ENCODE measurements around the gene RFLNA. TPM values are rescaled to one million over a fixed set of nuclear protein-coding genes. Genes with fewer than 3 reads are reported as not detected.

RFLNA gene
- total RNA-seq, 2 experiments from 2014 or later: not detected

GRCh38 chr12:124319368-124320050 lies 24.6 kb downstream of the RFLNA start:
- H3K9me3 ChIP-seq (ENCODE audit: control insufficient read depth in 1 of 2, insufficient read depth in 1 of 2, low read length in 2 of 2): peaks cover 13 to 14% of the 10 kb centered on the region in 2 experiments
- TF ChIP-seq, protein P1, sequence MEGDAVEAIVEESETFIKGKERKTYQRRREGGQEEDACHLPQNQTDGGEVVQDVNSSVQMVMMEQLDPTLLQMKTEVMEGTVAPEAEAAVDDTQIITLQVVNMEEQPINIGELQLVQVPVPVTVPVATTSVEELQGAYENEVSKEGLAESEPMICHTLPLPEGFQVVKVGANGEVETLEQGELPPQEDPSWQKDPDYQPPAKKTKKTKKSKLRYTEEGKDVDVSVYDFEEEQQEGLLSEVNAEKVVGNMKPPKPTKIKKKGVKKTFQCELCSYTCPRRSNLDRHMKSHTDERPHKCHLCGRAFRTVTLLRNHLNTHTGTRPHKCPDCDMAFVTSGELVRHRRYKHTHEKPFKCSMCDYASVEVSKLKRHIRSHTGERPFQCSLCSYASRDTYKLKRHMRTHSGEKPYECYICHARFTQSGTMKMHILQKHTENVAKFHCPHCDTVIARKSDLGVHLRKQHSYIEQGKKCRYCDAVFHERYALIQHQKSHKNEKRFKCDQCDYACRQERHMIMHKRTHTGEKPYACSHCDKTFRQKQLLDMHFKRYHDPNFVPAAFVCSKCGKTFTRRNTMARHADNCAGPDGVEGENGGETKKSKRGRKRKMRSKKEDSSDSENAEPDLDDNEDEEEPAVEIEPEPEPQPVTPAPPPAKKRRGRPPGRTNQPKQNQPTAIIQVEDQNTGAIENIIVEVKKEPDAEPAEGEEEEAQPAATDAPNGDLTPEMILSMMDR (IDR thresholded peaks at IDR 0.05): no peak
- ATAC-seq (ENCODE audit: poor library complexity) (no peak), DNase-seq (no peak)
- H3K27ac ChIP-seq (ENCODE audit: low read depth in 1 of 2, low read length in 2 of 2): no peak overlapping the region
- no peaks in the 10 kb centered on the region for H3K27me3 Mint-ChIP-seq
- H3K4me3 ChIP-seq (ENCODE audit: low read length): no peak overlapping the region
- H3K4me1 ChIP-seq (ENCODE audit: insufficient read depth, low read length): no peaks in the 10 kb centered on the region
- peaks cover 3% of the 10 kb centered on the region for H3K9me3 Mint-ChIP-seq
- H3K4me3 Mint-ChIP-seq: no peak overlapping the region
- intact Hi-C loops (cut with DNase I, micrococcal nuclease): no loop called here
- CTCF ChIA-PET: no interaction called here
- H3K27me3 ChIP-seq (ENCODE audit: control insufficient read depth in 1 of 2, insufficient read depth in 2 of 2, low read length in 2 of 2): no peaks in the 10 kb centered on the region
- H3K36me3 Mint-ChIP-seq (ENCODE audit: low read depth): peaks cover 12% of the 10 kb centered on the region
- peaks cover 10% of the 10 kb centered on the region for H3K36me3 ChIP-seq (ENCODE audit: insufficient read depth, low read length)
- POLR2A ChIA-PET: no interaction called here
- no peak overlapping the region for H3K27ac Mint-ChIP-seq
- no peaks in the 10 kb centered on the region for H3K4me1 Mint-ChIP-seq (ENCODE audit: low read depth)

- DNase-seq (peak; percentile 13 to 70 (median 49)), ATAC-seq (ENCODE audit: poor library complexity) (peak; percentile 84)
- Mint-ChIP-seq H3K4me3 (no peak overlapping the region), H3K36me3 (ENCODE audit: low read depth) (peaks cover 24% of the 10 kb centered on the region), H3K9me3 (peaks cover 3% of the 10 kb centered on the region), H3K27ac (no peak overlapping the region), H3K4me1 (ENCODE audit: low read depth) (no peaks in the 10 kb centered on the region), H3K27me3 (no peaks in the 10 kb centered on the region)
- CTCF ChIA-PET: no interaction called here
- TF ChIP-seq, protein P1 (IDR thresholded peaks at IDR 0.05): peak; percentile 57
- H3K4me3 ChIP-seq (ENCODE audit: low read length): no peak overlapping the region
- no peaks in the 10 kb centered on the region for H3K4me1 ChIP-seq (ENCODE audit: insufficient read depth, low read length)
- no peaks in the 10 kb centered on the region for H3K27me3 ChIP-seq (ENCODE audit: control insufficient read depth in 1 of 2, insufficient read depth in 2 of 2, low read length in 2 of 2)
- intact Hi-C loops (cut with DNase I, micrococcal nuclease): loop anchor here (1.0 kb wide), 1 partner anchor 285 kb away; no protein-coding TSS in a partner anchor
- peaks cover 13 to 30% of the 10 kb centered on the region in 2 experiments for H3K9me3 ChIP-seq (ENCODE audit: control insufficient read depth in 1 of 2, insufficient read depth in 1 of 2, low read length in 2 of 2)
- POLR2A ChIA-PET: no interaction called here
- H3K27ac ChIP-seq (ENCODE audit: low read depth in 1 of 2, low read length in 2 of 2): no peak overlapping the region
- peaks cover 26% of the 10 kb centered on the region for H3K36me3 ChIP-seq (ENCODE audit: insufficient read depth, low read length)
These were observed 26.2 kb downstream of the RFLNA start for GRCh38 chr12:124321040-124321481.

GRCh38 chr12:124321556-124322270 lies 26.8 kb downstream of the RFLNA start:
- H3K9me3 Mint-ChIP-seq: peaks cover 3% of the 10 kb centered on the region
- no peak overlapping the region for H3K4me3 Mint-ChIP-seq
- TF ChIP-seq, protein P1 (IDR thresholded peaks at IDR 0.05): no peak
- peaks cover 24% of the 10 kb centered on the region for H3K36me3 Mint-ChIP-seq (ENCODE audit: low read depth)
- H3K27ac ChIP-seq (ENCODE audit: low read depth in 1 of 2, low read length in 2 of 2): no peak overlapping the region
- no peaks in the 10 kb centered on the region for H3K4me1 ChIP-seq (ENCODE audit: insufficient read depth, low read length)
- ChIA-PET CTCF (no interaction called here), POLR2A (no interaction called here)
- peaks cover 30% of the 10 kb centered on the region for H3K36me3 ChIP-seq (ENCODE audit: insufficient read depth, low read length)
- no peaks in the 10 kb centered on the region for H3K4me1 Mint-ChIP-seq (ENCODE audit: low read depth)
- H3K9me3 ChIP-seq (ENCODE audit: control insufficient read depth in 1 of 2, insufficient read depth in 1 of 2, low read length in 2 of 2): peaks cover 13 to 36% of the 10 kb centered on the region in 2 experiments
- no peaks in the 10 kb centered on the region for H3K27me3 ChIP-seq (ENCODE audit: control insufficient read depth in 1 of 2, insufficient read depth in 2 of 2, low read length in 2 of 2)
- H3K4me3 ChIP-seq (ENCODE audit: low read length): no peak overlapping the region
- no peak for DNase-seq
- intact Hi-C loops (cut with DNase I, micrococcal nuclease): loop anchor here (1.0 kb wide), 1 partner anchor 285 kb away; no protein-coding TSS in a partner anchor
- no peak overlapping the region for H3K27ac Mint-ChIP-seq
- no peak for ATAC-seq (ENCODE audit: poor library complexity)
- no peaks in the 10 kb centered on the region for H3K27me3 Mint-ChIP-seq

Measured in CD4-positive, alpha-beta T cell (primary cell).